Lower leg skin (tissue), 4 donors: ENCODE measurements around the gene FGGY. TPM values are rescaled to one million over a fixed set of nuclear protein-coding genes. Genes with fewer than 3 reads are reported as not detected.

ENCODE experiments used
- DNase-seq, 2 donors: peaks; one replicate each; pipeline ENCODE4 v3.0.0-alpha.2; 2019; ENCODE audit warnings: low spot score in 2 of 2
- H3K4me3 ChIP-seq: fragments of 200-600 bp; sonication (generic); 2 replicates; pipeline ENCODE4 v1.5.1; 2017; ENCODE audit warnings: mild to moderate bottlenecking, low read depth; ENCODE audit not compliant: poor library complexity, severe bottlenecking
- POLR2A ChIP-seq, 2 donors: fragments of 450-650 bp; IDR thresholded peaks; one replicate each; pipeline ENCODE4 v1.6.1; 2016 to 2017; ENCODE audit warnings: antibody characterized with exemption in 2 of 2, mild to moderate bottlenecking in 1 of 2, moderate library complexity in 1 of 2
- WGBS, 2 donors: methylation state at CpG; one replicate each; pipeline ENCODE4 v1.1.5; 2018; 5-methylcytosine and 5-hydroxymethylcytosine counted together
- intact Hi-C: fragments of 100-400 bp; cut with DNase I; formaldehyde crosslinking; loops from one replicate; pipeline ENCODE4 v1.15.0; 2023; ENCODE audit warnings: low total_unique reads
- total RNA-seq, 4 donors: library from RNA; depleted of rRNA; stranded (reverse); fragments of >200 nt; gene quantifications; one replicate each; pipeline ENCODE4 v1.1.0, GENCODE V29; 2016
- TF ChIP-seq, protein P1 (sequence below), 3 donors: fragments of 450-650 bp; IDR thresholded peaks; one replicate each; pipeline ENCODE4 v1.5.1; 2016; ENCODE audit warnings: antibody characterized with exemption in 3 of 3, mild to moderate bottlenecking in 3 of 3, moderate library complexity in 2 of 3

Gene FGGY
- total RNA-seq, 4 donors from 2014 or later: 10.0 to 29.5 (median 17.5) TPM

DNA sequence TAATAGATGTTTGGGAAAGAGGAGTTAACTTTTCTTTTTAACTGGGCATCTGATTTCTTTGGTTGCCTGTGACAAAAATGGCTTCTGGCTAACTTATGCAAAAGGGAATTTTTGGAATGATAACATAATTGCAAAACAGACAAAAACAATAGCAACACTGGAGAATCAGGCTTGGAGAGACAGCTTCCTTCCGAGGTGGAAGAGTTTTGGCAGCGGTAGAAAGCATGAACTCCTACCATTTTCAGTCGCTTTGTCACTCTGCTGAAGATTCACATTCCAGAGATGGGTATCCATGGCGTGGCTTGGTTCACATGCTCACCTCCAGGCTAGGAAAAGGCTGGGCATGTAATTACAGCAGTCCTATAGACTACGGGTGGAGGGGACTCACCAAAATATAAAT lies 17.2 kb upstream of the FGGY start:
- WGBS, 2 donors: 49 to 52% methylated on average over 5 of the region's 5 CpGs
- intact Hi-C loops: no loop called here
- no peak for DNase-seq
- no peak overlapping the region for H3K4me3 ChIP-seq
- TF ChIP-seq, protein P1, sequence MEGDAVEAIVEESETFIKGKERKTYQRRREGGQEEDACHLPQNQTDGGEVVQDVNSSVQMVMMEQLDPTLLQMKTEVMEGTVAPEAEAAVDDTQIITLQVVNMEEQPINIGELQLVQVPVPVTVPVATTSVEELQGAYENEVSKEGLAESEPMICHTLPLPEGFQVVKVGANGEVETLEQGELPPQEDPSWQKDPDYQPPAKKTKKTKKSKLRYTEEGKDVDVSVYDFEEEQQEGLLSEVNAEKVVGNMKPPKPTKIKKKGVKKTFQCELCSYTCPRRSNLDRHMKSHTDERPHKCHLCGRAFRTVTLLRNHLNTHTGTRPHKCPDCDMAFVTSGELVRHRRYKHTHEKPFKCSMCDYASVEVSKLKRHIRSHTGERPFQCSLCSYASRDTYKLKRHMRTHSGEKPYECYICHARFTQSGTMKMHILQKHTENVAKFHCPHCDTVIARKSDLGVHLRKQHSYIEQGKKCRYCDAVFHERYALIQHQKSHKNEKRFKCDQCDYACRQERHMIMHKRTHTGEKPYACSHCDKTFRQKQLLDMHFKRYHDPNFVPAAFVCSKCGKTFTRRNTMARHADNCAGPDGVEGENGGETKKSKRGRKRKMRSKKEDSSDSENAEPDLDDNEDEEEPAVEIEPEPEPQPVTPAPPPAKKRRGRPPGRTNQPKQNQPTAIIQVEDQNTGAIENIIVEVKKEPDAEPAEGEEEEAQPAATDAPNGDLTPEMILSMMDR (IDR thresholded peaks at IDR 0.05): no peak
- no peak for TF ChIP-seq POLR2A (IDR thresholded peaks at IDR 0.05)

DNA sequence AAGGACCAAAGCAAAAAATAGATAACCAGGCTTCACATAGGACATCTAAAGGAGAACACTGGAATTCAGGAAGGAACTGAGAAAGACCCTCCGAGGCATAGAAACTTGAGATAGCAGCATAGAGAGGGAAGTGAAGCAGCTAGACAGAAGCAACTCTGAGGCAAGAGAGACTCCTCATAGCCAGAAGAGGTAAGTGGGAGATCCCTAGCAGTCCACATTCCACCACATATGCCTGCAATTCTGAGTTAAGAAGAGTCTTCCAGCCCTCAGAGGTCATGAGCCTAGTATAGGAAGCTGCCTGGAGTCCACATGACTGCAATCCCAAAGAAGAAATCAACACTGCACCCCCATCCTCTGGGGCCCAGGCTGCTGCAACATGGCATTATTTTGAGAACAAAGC lies 13.9 kb upstream of the FGGY start:
- DNase-seq: no peak
- WGBS, 2 donors: 90 to 95% methylated on average over 1 of the region's 1 CpG
- no peak overlapping the region for H3K4me3 ChIP-seq
- TF ChIP-seq, protein P1 (IDR thresholded peaks at IDR 0.05): no peak
- intact Hi-C loops: no loop called here

DNA sequence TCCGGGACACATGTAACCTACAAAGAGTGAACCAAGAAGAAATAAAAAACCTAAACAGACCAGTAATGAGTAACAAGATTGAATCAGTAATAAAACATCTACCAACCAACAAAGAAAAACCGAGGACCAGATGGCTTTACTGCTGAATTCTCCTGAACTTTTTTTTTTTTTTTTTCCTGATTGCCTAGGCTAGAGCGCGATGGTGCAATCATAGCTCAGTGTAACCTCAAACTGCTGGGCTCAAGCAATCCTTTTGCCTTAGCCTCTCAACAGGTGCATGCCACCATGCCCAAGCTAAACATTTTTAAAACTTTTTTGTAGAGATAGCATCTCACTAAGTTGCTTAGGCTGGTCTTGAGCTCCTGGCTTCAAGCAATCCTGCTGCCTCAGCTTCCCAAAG lies 11.2 kb upstream of the FGGY start:
- TF ChIP-seq, protein P1 (IDR thresholded peaks at IDR 0.05): no peak
- no peak for TF ChIP-seq POLR2A (IDR thresholded peaks at IDR 0.05)
- intact Hi-C loops: no loop called here
- 83 to 85% methylated on average over 4 of the region's 4 CpGs for WGBS, 2 donors
- no peak for DNase-seq
- H3K4me3 ChIP-seq: no peak overlapping the region

DNA sequence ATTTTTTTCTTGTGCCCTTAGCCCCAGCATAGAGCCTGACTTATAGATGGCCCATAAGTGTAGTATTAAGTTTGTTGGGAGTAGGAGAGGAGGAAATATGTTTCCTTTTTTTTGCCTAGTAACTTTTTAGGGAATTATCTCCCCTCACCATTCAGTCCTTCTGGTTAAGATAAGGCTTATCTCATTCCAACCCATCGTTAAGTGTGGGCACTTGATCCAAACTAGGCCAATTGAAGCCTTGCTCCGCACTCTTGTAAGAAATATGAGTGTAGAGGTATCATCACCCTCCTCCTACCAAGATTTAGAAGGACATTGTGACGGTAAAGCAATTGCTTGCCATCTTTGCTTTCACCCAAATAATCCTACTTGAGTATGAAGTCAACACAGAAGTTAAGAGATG lies 8.8 kb upstream of the FGGY start:
- no peak overlapping the region for H3K4me3 ChIP-seq
- intact Hi-C loops: no loop called here
- DNase-seq: no peak
- TF ChIP-seq POLR2A (IDR thresholded peaks at IDR 0.05): no peak
- TF ChIP-seq, protein P1 (IDR thresholded peaks at IDR 0.05): no peak
- 80 to 91% methylated on average over 3 of the region's 3 CpGs for WGBS, 2 donors

DNA sequence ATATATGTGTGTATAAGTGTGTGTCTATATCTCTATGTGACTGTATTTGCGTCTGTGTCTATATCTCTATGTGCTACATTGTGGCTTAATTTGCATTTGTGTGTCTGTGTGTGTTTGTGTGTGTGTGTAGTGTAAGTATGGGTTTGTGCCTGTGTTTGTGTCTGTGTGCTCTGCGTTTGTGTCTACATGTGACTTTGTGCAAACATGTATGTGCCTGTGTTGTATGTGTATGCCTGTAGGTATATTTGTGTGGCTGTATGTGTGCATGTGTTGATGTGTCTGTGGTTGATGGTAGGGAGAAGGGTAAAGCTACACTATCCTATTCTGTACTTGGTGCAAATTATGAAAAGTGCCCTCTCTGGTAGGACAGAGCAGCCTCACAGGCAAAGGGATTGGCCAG lies 7.3 kb upstream of the FGGY start:
- no peak for DNase-seq
- intact Hi-C loops: no loop called here
- H3K4me3 ChIP-seq: no peak overlapping the region
- 86 to 95% methylated on average over 2 of the region's 2 CpGs for WGBS, 2 donors
- TF ChIP-seq, protein P1 (IDR thresholded peaks at IDR 0.05): no peak
- no peak for TF ChIP-seq POLR2A (IDR thresholded peaks at IDR 0.05)

DNA sequence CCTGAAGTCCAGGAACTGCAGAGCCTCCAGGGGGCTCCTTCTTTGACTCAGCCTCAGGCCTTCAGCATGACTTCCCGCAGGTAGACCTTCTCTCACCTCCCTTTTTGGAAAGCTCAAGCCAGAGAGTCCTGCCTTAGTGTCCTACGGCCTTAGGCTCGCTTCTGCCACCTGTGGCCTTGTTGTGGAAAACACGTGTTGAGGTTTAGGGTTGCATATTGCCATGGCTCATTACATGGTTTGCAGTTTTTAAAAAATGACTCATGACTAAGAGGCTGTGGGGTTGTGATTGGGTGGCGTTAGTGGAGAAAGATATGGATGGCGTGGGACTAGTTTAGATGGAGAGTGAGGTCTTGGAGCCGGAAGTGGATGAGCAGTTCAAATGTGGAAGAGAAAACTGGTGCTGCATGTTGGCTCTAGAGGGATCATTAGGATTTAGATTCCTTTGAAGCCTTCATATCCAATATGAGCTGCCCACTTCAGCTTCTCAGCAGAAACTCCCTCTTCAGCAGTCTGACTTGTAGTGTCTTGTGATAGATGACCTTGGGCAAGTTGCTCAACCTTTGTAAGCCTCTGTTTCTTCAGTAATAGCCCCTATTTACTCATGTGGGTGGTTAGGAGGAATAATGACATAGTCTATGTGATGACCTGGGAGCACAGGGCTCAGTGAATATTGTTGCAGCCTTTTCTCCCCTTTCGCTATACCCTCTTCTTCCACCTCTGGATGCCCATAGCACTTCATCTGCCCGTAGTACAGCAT lies 6.5 kb upstream of the FGGY start:
- TF ChIP-seq, protein P1 (IDR thresholded peaks at IDR 0.05): no peak
- no peak for TF ChIP-seq POLR2A (IDR thresholded peaks at IDR 0.05)
- H3K4me3 ChIP-seq: no peak overlapping the region
- intact Hi-C loops: no loop called here
- no peak for DNase-seq
- 65 to 66% methylated on average over 9 of the region's 9 CpGs for WGBS, 2 donors
